ENCODE measurements around the gene TSNAXIP1.
A peak's percentile ranks its signal among the peaks of the same experiment; 100 is the strongest.
"Not testable (repeated sequence)": the region's sequence is repeated elsewhere in the genome, so short reads cannot be mapped to it uniquely, and the experiment has no call there.

TSNAXIP1 gene

GRCh38 chr16:67837190-67837589 lies 30.5 kb downstream of the TSNAXIP1 start:
- H3K4me3 ChIP-seq (ENCODE audit: low read depth, low read length); H3K9ac ChIP-seq (ENCODE audit: low read length); H3K27ac ChIP-seq (ENCODE audit: low read depth, low read length); H3K9me3 ChIP-seq (ENCODE audit: control insufficient read depth, insufficient read depth, low read depth, low read length); H3K36me3 ChIP-seq (ENCODE audit: control insufficient read depth, insufficient read depth, low read length); H3K27me3 ChIP-seq (ENCODE audit: control insufficient read depth, insufficient read depth, low read length): not testable (repeated sequence)
- H3K4me1 ChIP-seq (ENCODE audit: control insufficient read depth, insufficient read depth, low read length), result peaks cover 12% of the 10 kb centered on the region; the same call in 1 of the 2 replicates

- Histone ChIP-seq H3K9ac (ENCODE audit: low read length) (no peak overlapping the region), H3K4me3 (ENCODE audit: low read depth, low read length) (no peak overlapping the region), H3K36me3 (ENCODE audit: control insufficient read depth, insufficient read depth, low read length) (no peaks in the 10 kb centered on the region), H3K27ac (ENCODE audit: low read depth, low read length) (no peak overlapping the region), H3K9me3 (ENCODE audit: control insufficient read depth, insufficient read depth, low read depth, low read length) (no peaks in the 10 kb centered on the region), H3K27me3 (ENCODE audit: control insufficient read depth, insufficient read depth, low read length) (no peaks in the 10 kb centered on the region), H3K4me1 (ENCODE audit: control insufficient read depth, insufficient read depth, low read length) (peaks cover 8% of the 10 kb centered on the region; the same call in 1 of the 2 replicates)
Observed at GRCh38 chr16:67837811-67838210, 31.1 kb downstream of the TSNAXIP1 start.

- peak overlapping the region; percentile 90 for H3K9ac ChIP-seq (ENCODE audit: low read length)
- no peaks in the 10 kb centered on the region for H3K27me3 ChIP-seq (ENCODE audit: control insufficient read depth, insufficient read depth, low read length)
- peak overlapping the region; percentile 92 for H3K4me3 ChIP-seq (ENCODE audit: low read depth, low read length)
- H3K36me3 ChIP-seq (ENCODE audit: control insufficient read depth, insufficient read depth, low read length), result no peaks in the 10 kb centered on the region
- H3K9me3 ChIP-seq (ENCODE audit: control insufficient read depth, insufficient read depth, low read depth, low read length), result no peaks in the 10 kb centered on the region
- H3K4me1 ChIP-seq (ENCODE audit: control insufficient read depth, insufficient read depth, low read length), result peaks cover 33% of the 10 kb centered on the region
- H3K27ac ChIP-seq (ENCODE audit: low read depth, low read length), result peak overlapping the region; percentile 57; the same call in 1 of the 2 replicates
Observed at GRCh38 chr16:67841198-67841815, 34.6 kb downstream of the TSNAXIP1 start.

- peaks cover 33% of the 10 kb centered on the region for H3K4me1 ChIP-seq (ENCODE audit: control insufficient read depth, insufficient read depth, low read length)
Observed at GRCh38 chr16:67841816-67842508, 35.3 kb downstream of the TSNAXIP1 start, which contains the start of gene THAP11. THAP11 (plus strand) TSS chr16:67842320; CDS start chr16:67842555, 235 bp downstream.

GRCh38 chr16:67842509-67843342 lies 36.0 kb downstream of the TSNAXIP1 start:
- Histone ChIP-seq H3K27ac (ENCODE audit: low read depth, low read length) (peak overlapping the region; percentile 10; the same call in 1 of the 2 replicates), H3K4me1 (ENCODE audit: control insufficient read depth, insufficient read depth, low read length) (peaks cover 33% of the 10 kb centered on the region), H3K36me3 (ENCODE audit: control insufficient read depth, insufficient read depth, low read length) (no peaks in the 10 kb centered on the region)

More at GRCh38 chr16:67841816-67842508, 35.3 kb downstream of the TSNAXIP1 start, which contains the start of gene THAP11:
- H3K9ac ChIP-seq (ENCODE audit: low read length), result peak within 1 kb of the TSS; percentile 90
- no peaks in the 10 kb centered on the region for H3K27me3 ChIP-seq (ENCODE audit: control insufficient read depth, insufficient read depth, low read length)
- peak within 1 kb of the TSS; percentile 92 for H3K4me3 ChIP-seq (ENCODE audit: low read depth, low read length)
- peak within 1 kb of the TSS; percentile 90 for H3K27ac ChIP-seq (ENCODE audit: low read depth, low read length)
- no peaks in the 10 kb centered on the region for H3K36me3 ChIP-seq (ENCODE audit: control insufficient read depth, insufficient read depth, low read length)
- no peaks in the 10 kb centered on the region for H3K9me3 ChIP-seq (ENCODE audit: control insufficient read depth, insufficient read depth, low read depth, low read length)

GRCh38 chr16:67843343-67843765 lies 36.7 kb downstream of the TSNAXIP1 start:
- H3K9ac ChIP-seq (ENCODE audit: low read length), result peak overlapping the region; percentile 90
- H3K27ac ChIP-seq (ENCODE audit: low read depth, low read length), result no peak overlapping the region
- H3K9me3 ChIP-seq (ENCODE audit: control insufficient read depth, insufficient read depth, low read depth, low read length), result no peaks in the 10 kb centered on the region
- H3K4me1 ChIP-seq (ENCODE audit: control insufficient read depth, insufficient read depth, low read length), result peaks cover 33% of the 10 kb centered on the region
- peak overlapping the region; percentile 92 for H3K4me3 ChIP-seq (ENCODE audit: low read depth, low read length)
- H3K36me3 ChIP-seq (ENCODE audit: control insufficient read depth, insufficient read depth, low read length), result no peaks in the 10 kb centered on the region
- no peaks in the 10 kb centered on the region for H3K27me3 ChIP-seq (ENCODE audit: control insufficient read depth, insufficient read depth, low read length)

More at GRCh38 chr16:67842509-67843342, 36.0 kb downstream of the TSNAXIP1 start:
- H3K4me3 ChIP-seq (ENCODE audit: low read depth, low read length), result peak overlapping the region; percentile 92
- H3K9me3 ChIP-seq (ENCODE audit: control insufficient read depth, insufficient read depth, low read depth, low read length), result no peaks in the 10 kb centered on the region
- no peaks in the 10 kb centered on the region for H3K27me3 ChIP-seq (ENCODE audit: control insufficient read depth, insufficient read depth, low read length)
- peak overlapping the region; percentile 90 for H3K9ac ChIP-seq (ENCODE audit: low read length)

GRCh38 chr16:67844497-67844896 lies 37.8 kb downstream of the TSNAXIP1 start:
- no peak overlapping the region for H3K9ac ChIP-seq (ENCODE audit: low read length)
- peaks cover 6% of the 10 kb centered on the region; the same call in 1 of the 2 replicates for H3K36me3 ChIP-seq (ENCODE audit: control insufficient read depth, insufficient read depth, low read length)
- peak overlapping the region; percentile 92; the same call in 1 of the 2 replicates for H3K4me3 ChIP-seq (ENCODE audit: low read depth, low read length)
- no peaks in the 10 kb centered on the region for H3K9me3 ChIP-seq (ENCODE audit: control insufficient read depth, insufficient read depth, low read depth, low read length)
- H3K4me1 ChIP-seq (ENCODE audit: control insufficient read depth, insufficient read depth, low read length), result peaks cover 33% of the 10 kb centered on the region
- H3K27me3 ChIP-seq (ENCODE audit: control insufficient read depth, insufficient read depth, low read length), result no peaks in the 10 kb centered on the region
- no peak overlapping the region for H3K27ac ChIP-seq (ENCODE audit: low read depth, low read length)

- peaks cover 11% of the 10 kb centered on the region for H3K36me3 ChIP-seq (ENCODE audit: control insufficient read depth, insufficient read depth, low read length)
- peak overlapping the region; percentile 99 for H3K4me3 ChIP-seq (ENCODE audit: low read depth, low read length)
- H3K9ac ChIP-seq (ENCODE audit: low read length), result peak overlapping the region; percentile 97
- no peaks in the 10 kb centered on the region for H3K27me3 ChIP-seq (ENCODE audit: control insufficient read depth, insufficient read depth, low read length)
- H3K4me1 ChIP-seq (ENCODE audit: control insufficient read depth, insufficient read depth, low read length), result peaks cover 33% of the 10 kb centered on the region
- H3K27ac ChIP-seq (ENCODE audit: low read depth, low read length), result peak overlapping the region; percentile 97
- no peaks in the 10 kb centered on the region for H3K9me3 ChIP-seq (ENCODE audit: control insufficient read depth, insufficient read depth, low read depth, low read length)
Observed at GRCh38 chr16:67845291-67846062, 38.8 kb downstream of the TSNAXIP1 start.

GRCh38 chr16:67846063-67846319 lies 39.3 kb downstream of the TSNAXIP1 start:
- H3K27ac ChIP-seq (ENCODE audit: low read depth, low read length), result peak overlapping the region; percentile 97
- peak overlapping the region; percentile 97 for H3K9ac ChIP-seq (ENCODE audit: low read length)
- peaks cover 33% of the 10 kb centered on the region for H3K4me1 ChIP-seq (ENCODE audit: control insufficient read depth, insufficient read depth, low read length)

GRCh38 chr16:67846320-67847063 lies 39.8 kb downstream of the TSNAXIP1 start, which contains the start of gene NUTF2:
NUTF2 (plus strand) TSS chr16:67846933; CDS start chr16:67865131, 18,198 bp downstream.
- no peaks in the 10 kb centered on the region for H3K9me3 ChIP-seq (ENCODE audit: control insufficient read depth, insufficient read depth, low read depth, low read length)
- no peaks in the 10 kb centered on the region for H3K27me3 ChIP-seq (ENCODE audit: control insufficient read depth, insufficient read depth, low read length)
- peak within 1 kb of the TSS; percentile 99 for H3K4me3 ChIP-seq (ENCODE audit: low read depth, low read length)
- peak within 1 kb of the TSS; percentile 97 for H3K27ac ChIP-seq (ENCODE audit: low read depth, low read length)
- peak within 1 kb of the TSS; percentile 97 for H3K9ac ChIP-seq (ENCODE audit: low read length)
- H3K36me3 ChIP-seq (ENCODE audit: control insufficient read depth, insufficient read depth, low read length), result peaks cover 14% of the 10 kb centered on the region
- H3K4me1 ChIP-seq (ENCODE audit: control insufficient read depth, insufficient read depth, low read length), result peaks cover 29% of the 10 kb centered on the region

More at GRCh38 chr16:67846063-67846319, 39.3 kb downstream of the TSNAXIP1 start:
- no peaks in the 10 kb centered on the region for H3K9me3 ChIP-seq (ENCODE audit: control insufficient read depth, insufficient read depth, low read depth, low read length)
- H3K27me3 ChIP-seq (ENCODE audit: control insufficient read depth, insufficient read depth, low read length), result no peaks in the 10 kb centered on the region
- peaks cover 14% of the 10 kb centered on the region for H3K36me3 ChIP-seq (ENCODE audit: control insufficient read depth, insufficient read depth, low read length)
- H3K4me3 ChIP-seq (ENCODE audit: low read depth, low read length), result peak overlapping the region; percentile 99

Measured in HUES6 (cell line).